Motor neuron (in vitro differentiated cells): ENCODE results near the gene PLP2. TPM values are rescaled to one million over a fixed set of nuclear protein-coding genes. Genes with fewer than 3 reads are reported as not detected.
"Not testable (repeated sequence)": the region's sequence is repeated elsewhere in the genome, so short reads cannot be mapped to it uniquely, and the experiment has no call there.

Source experiments
- ATAC-seq, 8 experiments: fragments of 200-7000 bp; cut with Tn5 transposase; replicated peaks in 6 of 8; 2 replicates each; pipeline ENCODE4 v1.8.0; 2021; ENCODE audit warnings: mild to moderate bottlenecking in 8 of 8, moderate library complexity in 8 of 8
- H3K27ac ChIP-seq, 2 donors: fragments of 250-450 bp; sonication (Bioruptor Pico); 2 replicates each; pipeline ENCODE4 v1.9.0; 2021; ENCODE audit warnings: antibody characterized with exemption in 2 of 2, mild to moderate bottlenecking in 2 of 2, moderate library complexity in 1 of 2
- H3K4me1 ChIP-seq, 2 donors: fragments of 250-450 bp; sonication (Bioruptor Pico); replicated peaks in 1 of 2; 2 replicates each; pipeline ENCODE4 v1.6.1; 2021; ENCODE audit warnings: antibody characterized with exemption in 2 of 2, mild to moderate bottlenecking in 2 of 2, moderate library complexity in 1 of 2
- H3K4me3 ChIP-seq, 5 donors: fragments of 250-450 bp; sonication (Bioruptor Pico); 2 replicates each; pipeline ENCODE4 v1.9.0; 2021; ENCODE audit warnings: antibody characterized with exemption in 5 of 5, mild to moderate bottlenecking in 5 of 5, moderate library complexity in 4 of 5
- WGBS, 10 experiments: fragments of 450-650 bp; shearing (Covaris generic); methylation state at CpG; one replicate each; pipeline ENCODE4 v1.0.0; 2022; 5-methylcytosine and 5-hydroxymethylcytosine counted together
- in situ Hi-C, 9 experiments: fragments of 400-800 bp; cut with MboI; loops; one replicate each; pipeline ENCODE4 v1.15.0; 2021; ENCODE audit warnings: low sequenced_read_pairs in 9 of 9, low pct_unique_long_range_greater_than_20kb in 2 of 9; ENCODE audit not compliant: unreplicated experiment in 9 of 9
- total RNA-seq, 8 experiments: library from RNA; unstranded; fragments of 300-600 nt; gene quantifications; 2 replicates each; pipeline versions ENCODE4 v1.2.3 to v1.2.4, GENCODE V29; 2022

The PLP2 gene
- total RNA-seq, 8 experiments from 2014 or later = 1.2 to 21.9 (median 6.0) TPM

GRCh38 chrX:49149291-49149690 is 22.4 kb upstream of the PLP2 start:
- ATAC-seq, H3K4me3 ChIP-seq, H3K27ac ChIP-seq, in situ Hi-C loops, H3K4me1 ChIP-seq: not testable (repeated sequence)
- 60 to 100% (median 61%) methylated on average over 2 to 8 of the region's 14 CpGs; no CpG with 5 or more reads in 7 of the 10 experiments for WGBS, 10 experiments

- in situ Hi-C loops = no loop called here
- no peak for ATAC-seq
- 83 to 100% methylated on average over 1 of the region's 1 CpG; no CpG with 5 or more reads in 8 of the 10 experiments for WGBS, 10 experiments
- peaks cover 0 to 3% of the 10 kb centered on the region in 2 donors for H3K4me1 ChIP-seq
- no peak overlapping the region for H3K27ac ChIP-seq
- H3K4me3 ChIP-seq = no peak overlapping the region
These were observed 18.2 kb upstream of the PLP2 start for GRCh38 chrX:49153467-49153866.

GRCh38 chrX:49155243-49155899 is 16.3 kb upstream of the PLP2 start:
- peaks cover 0 to 3% of the 10 kb centered on the region in 2 donors for H3K4me1 ChIP-seq
- in situ Hi-C loops = no loop called here
- ATAC-seq = peak; percentile 20 to 53 (median 26)
- peak overlapping the region; percentile 96 to 100 for H3K27ac ChIP-seq
- H3K4me3 ChIP-seq = peak overlapping the region; percentile 54 to 78 (median 59)
- 0 to 10% (median 7%) methylated on average over 2 to 4 of the region's 18 CpGs; no CpG with 5 or more reads in 7 of the 10 experiments for WGBS, 10 experiments

GRCh38 chrX:49155900-49156837 is 15.5 kb upstream of the PLP2 start:
- ATAC-seq = peak; percentile 88 to 93 (median 91)
- in situ Hi-C loops = no loop called here
- Histone ChIP-seq H3K27ac (peak overlapping the region; percentile 96 to 100), H3K4me3 (peak overlapping the region; percentile 54 to 78 (median 59)), H3K4me1 (peaks cover 0 to 3% of the 10 kb centered on the region in 2 donors)
- 60% methylated on average over 4 of the region's 65 CpGs; no CpG with 5 or more reads in 9 of the 10 experiments for WGBS, 10 experiments

- in situ Hi-C loops = no loop called here
These were observed 14.5 kb upstream of the PLP2 start for GRCh38 chrX:49157194-49157593.

GRCh38 chrX:49160908-49161307 is 10.8 kb upstream of the PLP2 start:
- Histone ChIP-seq H3K4me3 (no peak overlapping the region), H3K4me1 (peaks cover 5 to 11% of the 10 kb centered on the region in 2 donors), H3K27ac (no peak overlapping the region)
- no peak for ATAC-seq
- 29 to 83% (median 83%) methylated on average over 1 to 2 of the region's 2 CpGs; no CpG with 5 or more reads in 7 of the 10 experiments for WGBS, 10 experiments
- in situ Hi-C loops = no loop called here

More at GRCh38 chrX:49157194-49157593, 14.5 kb upstream of the PLP2 start:
- no peak for ATAC-seq
- Histone ChIP-seq H3K27ac (no peak overlapping the region), H3K4me3 (no peak overlapping the region), H3K4me1 (peaks cover 0 to 3% of the 10 kb centered on the region in 2 donors)
- WGBS, 10 experiments = 48% methylated on average over 6 of the region's 25 CpGs; no CpG with 5 or more reads in 9 of the 10 experiments

- WGBS, 10 experiments = 43 to 82% (median 48%) methylated on average over 1 to 5 of the region's 5 CpGs; no CpG with 5 or more reads in 7 of the 10 experiments
These were observed 10.1 kb upstream of the PLP2 start for GRCh38 chrX:49161632-49162031.

GRCh38 chrX:49162620-49163019 is 9.1 kb upstream of the PLP2 start, which contains the start of gene MAGIX:
TSS of gene MAGIX (plus strand) at chrX:49162758. CDS start at chrX:49162890, 132 bp downstream.
- no peak for ATAC-seq
- WGBS, 10 experiments = 90% methylated on average over 2 of the region's 28 CpGs; no CpG with 5 or more reads in 9 of the 10 experiments
- in situ Hi-C loops = no loop called here
- Histone ChIP-seq H3K4me3 (peak within 1 kb of the TSS; percentile 33 to 41 (median 36)), H3K27ac (peak within 1 kb of the TSS; percentile 94 to 99), H3K4me1 (peaks cover 19 to 21% of the 10 kb centered on the region in 2 donors)

More at GRCh38 chrX:49161632-49162031, 10.1 kb upstream of the PLP2 start:
- Histone ChIP-seq H3K4me3 (no peak overlapping the region), H3K4me1 (peaks cover 9 to 12% of the 10 kb centered on the region in 2 donors), H3K27ac (no peak overlapping the region)
- ATAC-seq = no peak
- in situ Hi-C loops = no loop called here

GRCh38 chrX:49163555-49164419 is 7.9 kb upstream of the PLP2 start:
- peak overlapping the region; percentile 94 to 99 for H3K27ac ChIP-seq
- in situ Hi-C loops = no loop called here
- ATAC-seq = peak; percentile 59 to 88 (median 77)
- peak overlapping the region; percentile 33 to 41 (median 36) for H3K4me3 ChIP-seq
- WGBS, 10 experiments = no CpG with 5 or more reads among the region's 69 CpGs
- H3K4me1 ChIP-seq = peaks cover 20 to 21% of the 10 kb centered on the region in 2 donors

GRCh38 chrX:49164589-49165360 is 6.9 kb upstream of the PLP2 start:
- ATAC-seq = no peak
- Histone ChIP-seq H3K4me1 (peaks cover 20 to 21% of the 10 kb centered on the region in 2 donors), H3K27ac (peak overlapping the region in 1 of 2 donors; percentile 94), H3K4me3 (no peak overlapping the region)
- 50 to 75% (median 74%) methylated on average over 2 to 15 of the region's 31 CpGs; no CpG with 5 or more reads in 7 of the 10 experiments for WGBS, 10 experiments
- in situ Hi-C loops = no loop called here

GRCh38 chrX:49165901-49166881 is 5.5 kb upstream of the PLP2 start:
- H3K4me3 ChIP-seq = peak overlapping the region in 2 of 5 donors; percentile 4 to 18
- in situ Hi-C loops = no loop called here
- peak overlapping the region; percentile 51 to 57 for H3K27ac ChIP-seq
- 11 to 80% (median 29%) methylated on average over 1 to 11 of the region's 61 CpGs; no CpG with 5 or more reads in 7 of the 10 experiments for WGBS, 10 experiments
- H3K4me1 ChIP-seq = peaks cover 20 to 21% of the 10 kb centered on the region in 2 donors
- peak in 6 of 8 experiments; percentile 51 to 80 (median 72) for ATAC-seq
